ENCODE data around the gene RIMKLA. TPM values are rescaled to one million over a fixed set of nuclear protein-coding genes. Genes with fewer than 3 reads are reported as not detected.

The RIMKLA gene
- total RNA-seq, 2 experiments from 2014 or later = 9.8 to 10.3 TPM

GRCh38 chr1:42359466-42359865, 21.1 kb upstream of the RIMKLA start:
- no peak overlapping the region for H3K4me3 Mint-ChIP-seq
- ATAC-seq (no peak), DNase-seq (no peak)
- POLR2A ChIA-PET = interaction anchor here (0.6 kb wide), 1 partner anchor 130 kb away, joined by 6 read pairs; no protein-coding TSS in a partner anchor
- intact Hi-C loops (cut with micrococcal nuclease) = no loop called here
- TF ChIP-seq CTCF (IDR thresholded peaks at IDR 0.05) = no peak
- no peaks in the 10 kb centered on the region for H3K36me3 Mint-ChIP-seq (ENCODE audit: low read depth)
- CTCF ChIA-PET = no interaction called here
- H3K9me3 Mint-ChIP-seq = no peaks in the 10 kb centered on the region
- H3K27ac Mint-ChIP-seq = no peak overlapping the region
- peaks cover 12% of the 10 kb centered on the region for H3K4me1 Mint-ChIP-seq (ENCODE audit: low read depth)
- H3K27me3 Mint-ChIP-seq = peaks cover 2% of the 10 kb centered on the region

- intact Hi-C loops (cut with micrococcal nuclease) = no loop called here
- no peak overlapping the region for H3K4me3 Mint-ChIP-seq
- no peaks in the 10 kb centered on the region for H3K9me3 Mint-ChIP-seq
- ATAC-seq = no peak
- CTCF ChIA-PET = interaction anchor here (0.7 kb wide), 1 partner anchor 10 kb away, joined by 3 read pairs; no protein-coding TSS in a partner anchor
- DNase-seq = no peak
- H3K27ac Mint-ChIP-seq = no peak overlapping the region
- peaks cover 7% of the 10 kb centered on the region for H3K27me3 Mint-ChIP-seq
- no peaks in the 10 kb centered on the region for H3K36me3 Mint-ChIP-seq (ENCODE audit: low read depth)
- no peak for TF ChIP-seq CTCF (IDR thresholded peaks at IDR 0.05)
- POLR2A ChIA-PET = no interaction called here
- peaks cover 5% of the 10 kb centered on the region for H3K4me1 Mint-ChIP-seq (ENCODE audit: low read depth)
These were observed 16.5 kb upstream of the RIMKLA start for GRCh38 chr1:42364089-42364488.

- ChIA-PET POLR2A (no interaction called here), CTCF (interaction anchor here (0.7 kb wide), 1 partner anchor 9 kb away, joined by 3 read pairs; no protein-coding TSS in a partner anchor)
- H3K4me1 Mint-ChIP-seq (ENCODE audit: low read depth) = peaks cover 2% of the 10 kb centered on the region
- H3K4me3 Mint-ChIP-seq = no peak overlapping the region
- H3K27ac Mint-ChIP-seq = no peak overlapping the region
- intact Hi-C loops (cut with micrococcal nuclease) = no loop called here
- TF ChIP-seq CTCF (IDR thresholded peaks at IDR 0.05) = no peak
- no peaks in the 10 kb centered on the region for H3K9me3 Mint-ChIP-seq
- ATAC-seq (no peak), DNase-seq (no peak)
- peaks cover 7% of the 10 kb centered on the region for H3K27me3 Mint-ChIP-seq
- no peaks in the 10 kb centered on the region for H3K36me3 Mint-ChIP-seq (ENCODE audit: low read depth)
These were observed 16.1 kb upstream of the RIMKLA start for GRCh38 chr1:42364542-42364941.

GRCh38 chr1:42365118-42365517, 15.5 kb upstream of the RIMKLA start:
- CTCF ChIA-PET = no interaction called here
- intact Hi-C loops (cut with micrococcal nuclease) = no loop called here
- Mint-ChIP-seq H3K27me3 (peaks cover 7% of the 10 kb centered on the region), H3K4me3 (no peak overlapping the region), H3K9me3 (no peaks in the 10 kb centered on the region), H3K4me1 (ENCODE audit: low read depth) (no peaks in the 10 kb centered on the region), H3K27ac (no peak overlapping the region), H3K36me3 (ENCODE audit: low read depth) (no peaks in the 10 kb centered on the region)
- DNase-seq = no peak
- POLR2A ChIA-PET = no interaction called here
- TF ChIP-seq CTCF (IDR thresholded peaks at IDR 0.05) = no peak
- no peak for ATAC-seq

GRCh38 chr1:42368096-42368795, 12.3 kb upstream of the RIMKLA start:
- POLR2A ChIA-PET = no interaction called here
- Mint-ChIP-seq H3K36me3 (ENCODE audit: low read depth) (no peaks in the 10 kb centered on the region), H3K4me1 (ENCODE audit: low read depth) (no peaks in the 10 kb centered on the region), H3K27me3 (peaks cover 4% of the 10 kb centered on the region), H3K4me3 (no peak overlapping the region), H3K9me3 (no peaks in the 10 kb centered on the region), H3K27ac (no peak overlapping the region)
- DNase-seq (no peak), ATAC-seq (no peak)
- intact Hi-C loops (cut with micrococcal nuclease) = no loop called here
- no peak for TF ChIP-seq CTCF (IDR thresholded peaks at IDR 0.05)
- CTCF ChIA-PET = interaction anchor here (1.1 kb wide), 1 partner anchor 23 kb away, joined by 3 read pairs; no protein-coding TSS in a partner anchor
